AG04450 (cell line): ENCODE measurements around the gene PIMREG. TPM values are rescaled to one million over a fixed set of nuclear protein-coding genes. Genes with fewer than 3 reads are reported as not detected.

Experiments used
- CTCF ChIA-PET: fragments of 300-600, 350-600 bp; formaldehyde crosslinking; extraction: SDS; loops from one replicate; lab custom pipeline; 2022; ENCODE audit warnings: antibody characterized with exemption, inconsistent platforms; lab: Charles Lee
- POLR2A ChIA-PET: fragments of 350-600 bp; formaldehyde crosslinking; extraction: SDS; loops from one replicate; lab custom pipeline; 2021; ENCODE audit warnings: antibody characterized with exemption, inconsistent platforms; lab: Yijun Ruan, JAX
- DNase-seq: peaks from one replicate; pipeline ENCODE4 v3.0.0-alpha.2; 2011; ENCODE audit warnings: low read depth, low spot score
- H3K27ac ChIP-seq: one replicate; pipeline ENCODE4 v1.5.1; 2012; ENCODE audit warnings: low read depth, low read length, control low read depth
- H3K27me3 ChIP-seq: one replicate; pipeline ENCODE4 v1.6.0; 2012; ENCODE audit warnings: low read length; ENCODE audit not compliant: control insufficient read depth, insufficient read depth
- H3K4me3 ChIP-seq: 2 replicates; pipeline ENCODE4 v1.5.1; 2011; ENCODE audit warnings: mild to moderate bottlenecking, low read depth, low read length, control low read depth
- H3K9me3 ChIP-seq: 2 replicates; pipeline ENCODE4 v1.5.1; 2012; ENCODE audit warnings: low read length; ENCODE audit not compliant: control insufficient read depth, insufficient read depth
- polyA plus RNA-seq: library from polyadenylated mRNA; depleted of rRNA; stranded (reverse); fragments of >200 nt; gene quantifications from 2 replicates; pipeline ENCODE4 v1.2.3, GENCODE V29; 2011
- TF ChIP-seq, protein P1 (sequence below): IDR thresholded peaks from 2 replicates; pipeline ENCODE4 v1.5.1; 2011; ENCODE audit warnings: low read depth, low read length, control low read depth, inconsistent platforms

Gene PIMREG
- polyA plus RNA-seq, 1 experiment, result 7.0 TPM

DNA sequence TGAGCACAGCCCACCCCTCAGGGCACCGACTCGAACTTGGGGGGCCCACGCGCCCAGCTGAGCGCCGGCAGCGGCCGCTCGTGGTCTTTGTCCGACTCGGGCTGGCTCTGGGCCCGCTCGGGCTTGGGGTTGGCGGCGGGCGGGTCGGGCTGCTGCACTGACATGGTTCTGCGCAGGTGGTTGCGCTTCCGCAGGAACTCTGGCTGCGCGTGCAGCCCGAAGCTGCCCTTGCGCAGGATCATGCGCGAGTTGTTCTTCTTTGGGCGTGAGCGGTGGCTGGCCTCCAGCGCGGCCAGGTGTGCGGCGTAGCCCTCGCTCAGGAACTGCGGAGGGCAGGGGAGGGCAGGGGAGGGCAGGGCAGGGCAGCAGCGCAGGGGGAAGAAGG lies 11.1 kb downstream of the PIMREG start:
- Histone ChIP-seq H3K4me3 (peak overlapping the region; percentile 27; the same call in 1 of the 2 replicates), H3K27ac (no peak overlapping the region), H3K9me3 (no peaks in the 10 kb centered on the region; the same call in 1 of the 2 replicates), H3K27me3 (no peaks in the 10 kb centered on the region)
- DNase-seq, result no peak
- POLR2A ChIA-PET, result no interaction called here
- CTCF ChIA-PET, result interaction anchor here (1.6 kb wide), 1 partner anchor 18 kb away, joined by 7 read pairs; no protein-coding TSS in a partner anchor
- TF ChIP-seq, protein P1, sequence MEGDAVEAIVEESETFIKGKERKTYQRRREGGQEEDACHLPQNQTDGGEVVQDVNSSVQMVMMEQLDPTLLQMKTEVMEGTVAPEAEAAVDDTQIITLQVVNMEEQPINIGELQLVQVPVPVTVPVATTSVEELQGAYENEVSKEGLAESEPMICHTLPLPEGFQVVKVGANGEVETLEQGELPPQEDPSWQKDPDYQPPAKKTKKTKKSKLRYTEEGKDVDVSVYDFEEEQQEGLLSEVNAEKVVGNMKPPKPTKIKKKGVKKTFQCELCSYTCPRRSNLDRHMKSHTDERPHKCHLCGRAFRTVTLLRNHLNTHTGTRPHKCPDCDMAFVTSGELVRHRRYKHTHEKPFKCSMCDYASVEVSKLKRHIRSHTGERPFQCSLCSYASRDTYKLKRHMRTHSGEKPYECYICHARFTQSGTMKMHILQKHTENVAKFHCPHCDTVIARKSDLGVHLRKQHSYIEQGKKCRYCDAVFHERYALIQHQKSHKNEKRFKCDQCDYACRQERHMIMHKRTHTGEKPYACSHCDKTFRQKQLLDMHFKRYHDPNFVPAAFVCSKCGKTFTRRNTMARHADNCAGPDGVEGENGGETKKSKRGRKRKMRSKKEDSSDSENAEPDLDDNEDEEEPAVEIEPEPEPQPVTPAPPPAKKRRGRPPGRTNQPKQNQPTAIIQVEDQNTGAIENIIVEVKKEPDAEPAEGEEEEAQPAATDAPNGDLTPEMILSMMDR, result no peak

DNA sequence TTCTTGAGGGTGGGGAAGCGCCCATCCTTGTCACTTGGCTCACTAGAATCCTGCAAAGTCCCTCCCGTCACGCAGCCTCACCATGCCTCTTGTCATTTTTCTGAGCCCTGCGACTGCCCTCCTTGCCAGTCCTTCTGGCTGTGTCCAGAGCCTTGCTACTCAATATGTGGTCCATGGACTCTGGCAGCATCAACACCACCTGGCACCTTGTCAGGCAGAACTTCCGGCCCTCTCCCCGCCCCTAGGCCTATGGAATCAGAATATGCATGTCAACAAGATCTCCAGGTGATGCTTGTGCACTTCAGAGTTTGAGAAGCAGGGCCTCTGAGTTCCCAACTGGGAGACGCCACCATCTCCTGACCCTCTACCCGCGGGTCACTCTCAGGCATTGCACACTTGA lies 12.1 kb downstream of the PIMREG start:
- DNase-seq, result no peak
- ChIA-PET POLR2A (no interaction called here), CTCF (interaction anchor here (1.2 kb wide), 1 partner anchor 17 kb away, joined by 4 read pairs; no protein-coding TSS in a partner anchor)
- Histone ChIP-seq H3K27ac (no peak overlapping the region), H3K9me3 (no peaks in the 10 kb centered on the region; the same call in 1 of the 2 replicates), H3K4me3 (no peak overlapping the region), H3K27me3 (no peaks in the 10 kb centered on the region)
- TF ChIP-seq, protein P1, result no peak

DNA sequence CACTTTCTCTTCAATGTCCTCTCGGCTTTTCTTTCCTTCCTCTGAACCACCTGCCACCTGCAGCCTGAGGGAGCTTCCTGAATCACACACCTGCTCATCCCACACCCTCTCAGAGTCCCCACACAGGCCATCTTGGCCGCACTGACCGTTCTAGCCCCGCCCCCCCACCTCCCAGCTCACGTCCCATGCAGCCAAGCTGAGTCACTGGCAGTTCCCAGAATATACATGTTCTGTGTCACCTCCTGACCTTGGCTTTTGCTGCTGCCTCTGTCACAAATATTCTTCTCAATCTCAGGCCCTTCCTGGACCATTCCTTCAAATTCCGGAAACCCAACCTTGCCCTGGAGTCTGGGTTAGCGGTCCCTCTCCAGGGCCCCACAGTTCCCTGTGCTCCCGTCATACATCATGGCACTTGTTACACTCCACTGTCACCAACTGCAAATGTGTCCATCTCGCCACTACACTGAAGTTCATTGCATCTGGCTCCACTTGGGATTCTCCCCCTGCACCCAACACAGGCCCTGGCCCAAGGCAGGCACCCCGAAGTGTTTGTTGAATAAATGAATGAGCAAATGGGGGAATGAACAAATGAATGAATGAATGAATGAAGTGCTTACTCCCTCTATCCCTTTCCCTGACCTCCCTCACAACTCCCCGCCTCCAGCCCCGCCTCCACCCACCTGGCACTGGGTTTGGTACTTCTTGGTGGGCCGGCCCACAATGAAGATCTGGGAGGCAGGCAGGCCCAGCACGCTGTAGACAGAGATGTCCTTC lies 12.8 kb downstream of the PIMREG start:
- no peak overlapping the region for H3K4me3 ChIP-seq
- no peaks in the 10 kb centered on the region; the same call in 1 of the 2 replicates for H3K9me3 ChIP-seq
- no peak for DNase-seq
- ChIA-PET CTCF (interaction anchor here (1.2 kb wide), 1 partner anchor 16 kb away, joined by 4 read pairs; no protein-coding TSS in a partner anchor), POLR2A (no interaction called here)
- no peaks in the 10 kb centered on the region for H3K27me3 ChIP-seq
- TF ChIP-seq, protein P1, result no peak
- H3K27ac ChIP-seq, result no peak overlapping the region

DNA sequence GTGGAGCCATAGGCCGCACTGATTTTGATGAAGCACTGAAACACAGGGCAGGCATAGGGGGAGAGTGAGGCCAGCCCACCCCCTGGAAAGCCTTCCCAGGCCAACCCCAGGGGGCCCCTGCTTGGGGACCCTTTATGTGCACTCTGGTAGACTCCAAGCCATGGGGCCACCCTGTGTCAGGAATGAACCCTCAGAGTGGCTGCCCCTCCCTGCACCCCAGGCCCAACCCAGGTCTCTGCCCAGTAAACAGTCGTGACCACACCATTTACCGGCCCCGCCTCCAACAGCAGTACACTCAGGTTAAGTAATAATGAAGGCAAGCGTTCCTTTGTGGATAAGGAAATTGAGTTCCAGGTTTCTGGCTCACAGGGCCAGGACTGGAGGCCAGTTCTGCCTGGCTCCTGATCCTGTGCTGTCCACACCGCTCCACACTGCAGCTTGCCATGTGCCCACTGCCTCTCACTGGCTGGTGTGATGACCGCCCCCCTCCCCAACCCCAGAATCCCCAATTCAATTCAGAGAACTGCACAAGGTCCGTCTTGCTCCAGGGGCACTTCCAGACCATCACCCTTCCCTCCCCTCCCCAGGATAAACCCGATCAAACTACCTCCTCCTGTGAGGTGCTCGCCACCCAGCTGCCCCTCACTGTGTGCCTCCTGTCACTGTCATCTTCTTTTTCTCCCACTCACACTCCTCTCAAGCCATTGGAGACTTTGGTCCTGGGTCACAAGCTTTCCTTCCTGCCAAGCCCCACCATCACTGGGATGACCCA lies 13.6 kb downstream of the PIMREG start:
- Histone ChIP-seq H3K27ac (no peak overlapping the region), H3K9me3 (no peaks in the 10 kb centered on the region; the same call in 1 of the 2 replicates), H3K4me3 (no peak overlapping the region), H3K27me3 (no peaks in the 10 kb centered on the region)
- ChIA-PET POLR2A (no interaction called here), CTCF (interaction anchor here (3.1 kb wide), 1 partner anchor 15 kb away, joined by 8 read pairs; no protein-coding TSS in a partner anchor)
- no peak for DNase-seq
- TF ChIP-seq, protein P1, result no peak
